ENCODE measurements around the gene IL32. TPM values are rescaled to one million over a fixed set of nuclear protein-coding genes. Genes with fewer than 3 reads are reported as not detected.

IL32 gene
- 1.7 and 32.1 TPM in 2 replicates for total RNA-seq

GRCh38 chr16:3065069-3065741 is at the start of gene IL32:
Gene IL32 (plus strand): TSS chr16:3065640. CDS start chr16:3065812, 172 bp downstream.

GRCh38 chr16:3017794-3018506 is 47.5 kb upstream of the IL32 start, which contains the start of gene CLDN6:
Gene CLDN6 (minus strand): TSS chr16:3018183. CDS start chr16:3016021, 2,162 bp downstream.

GRCh38 chr16:3020247-3020603 is 45.2 kb upstream of the IL32 start, which contains the start of gene TNFRSF12A:
Gene TNFRSF12A (plus strand): TSS chr16:3020368. CDS start chr16:3020398, 30 bp downstream.

GRCh38 chr16:3023669-3024478 is 41.6 kb upstream of the IL32 start, which contains the start of the genes HCFC1R1 and THOC6:
Gene HCFC1R1 (minus strand): TSS chr16:3023942. CDS start chr16:3023941, 1 bp downstream.
Gene THOC6 (plus strand): TSS chr16:3024035. CDS start chr16:3024327, 292 bp downstream.

GRCh38 chr16:3036726-3037315 is 28.6 kb upstream of the IL32 start, which contains the start of gene BICDL2:
Gene BICDL2 (minus strand): TSS chr16:3036944. CDS start chr16:3035496, 1,448 bp downstream.

GRCh38 chr16:3045758-3046640 is 19.4 kb upstream of the IL32 start, which contains the start of gene MMP25:
Gene MMP25 (plus strand): TSS chr16:3046561. CDS start chr16:3046918, 357 bp downstream.

GRCh38 chr16:3098459-3099394 is 33.3 kb downstream of the IL32 start, which contains the start of gene ZSCAN10:
Gene ZSCAN10 (minus strand): TSS chr16:3099294. CDS start chr16:3092937, 6,357 bp downstream.

GRCh38 chr16:3112058-3112880 is 46.8 kb downstream of the IL32 start, which contains the start of gene ZNF205:
Gene ZNF205 (plus strand): TSS chr16:3112586. CDS start chr16:3113431, 845 bp downstream.

Other genes starting within 250 kb of the IL32 start
- 3.8 and 4.6 TPM in 2 replicates for gene PRSS21, start 248.4 kb upstream of the IL32 start, total RNA-seq
- 0.68 and 4.1 TPM in 2 replicates for gene ZG16B, start 235.3 kb upstream of the IL32 start, total RNA-seq
- 7.5 and 54.4 TPM in 2 replicates for gene PRSS22, start 207.5 kb upstream of the IL32 start, total RNA-seq
- 52.8 and 69.7 TPM in 2 replicates for gene FLYWCH2, start 182.4 kb upstream of the IL32 start, total RNA-seq
- 84.4 and 111 TPM in 2 replicates for gene FLYWCH1, start 153.7 kb upstream of the IL32 start, total RNA-seq
- gene KREMEN2, start 101.4 kb upstream of the IL32 start, total RNA-seq: 3.8 and 10.2 TPM in 2 replicates
- gene PAQR4, start 96.3 kb upstream of the IL32 start, total RNA-seq: 6.5 and 8.8 TPM in 2 replicates
- gene PKMYT1, start 85.2 kb upstream of the IL32 start, total RNA-seq: 0.34 and 0.50 TPM in 2 replicates
- under 0.01 and 0.14 TPM in 2 replicates for gene CLDN9, start 52.7 kb upstream of the IL32 start, total RNA-seq
- gene CLDN6, start 47.5 kb upstream of the IL32 start, total RNA-seq: under 0.01 and 0.14 TPM in 2 replicates
- gene TNFRSF12A, start 45.3 kb upstream of the IL32 start, total RNA-seq: 279 and 421 TPM in 2 replicates
- gene HCFC1R1, start 41.7 kb upstream of the IL32 start, total RNA-seq: 2.4 and 9.4 TPM in 2 replicates
- gene THOC6, start 41.6 kb upstream of the IL32 start, total RNA-seq: 14.4 and 23.2 TPM in 2 replicates
- 23.3 and 27.3 TPM in 2 replicates for gene BICDL2, start 28.7 kb upstream of the IL32 start, total RNA-seq
- 0.21 and 0.34 TPM in 2 replicates for gene MMP25, start 19.1 kb upstream of the IL32 start, total RNA-seq
- not detected in 2 replicates for gene ZSCAN10, start 33.7 kb downstream of the IL32 start, total RNA-seq
- gene ZNF205, start 46.9 kb downstream of the IL32 start, total RNA-seq: 17.4 and 17.8 TPM in 2 replicates
- gene ZNF213, start 69.4 kb downstream of the IL32 start, total RNA-seq: 13.7 and 22.8 TPM in 2 replicates
- gene OR1F1, start 122.6 kb downstream of the IL32 start, total RNA-seq: 0.14 TPM in 1 of 2 replicates, not detected in the other
- gene ZNF200, start 169.5 kb downstream of the IL32 start, total RNA-seq: 9.9 and 13.7 TPM in 2 replicates
- under 0.01 and 0.07 TPM in 2 replicates for gene MEFV, start 191.0 kb downstream of the IL32 start, total RNA-seq
- 55.7 and 64.9 TPM in 2 replicates for gene ZNF263, start 217.9 kb downstream of the IL32 start, total RNA-seq
- gene TIGD7, start 239.8 kb downstream of the IL32 start, total RNA-seq: 6.0 and 7.9 TPM in 2 replicates
- gene ZNF75A, start 239.9 kb downstream of the IL32 start, total RNA-seq: 25.6 and 36.6 TPM in 2 replicates

Data from nasal cavity respiratory epithelium epithelial cell of viscerocranial mucosa (primary cell).